Measurements from ENCODE around the gene ETV2. TPM values are rescaled to one million over a fixed set of nuclear protein-coding genes. Genes with fewer than 3 reads are reported as not detected.

The ETV2 gene
- polyA plus RNA-seq, 2 of the 4 experiments (the other 2 are of a cell fraction), result 0.36 to 1.3 TPM

DNA sequence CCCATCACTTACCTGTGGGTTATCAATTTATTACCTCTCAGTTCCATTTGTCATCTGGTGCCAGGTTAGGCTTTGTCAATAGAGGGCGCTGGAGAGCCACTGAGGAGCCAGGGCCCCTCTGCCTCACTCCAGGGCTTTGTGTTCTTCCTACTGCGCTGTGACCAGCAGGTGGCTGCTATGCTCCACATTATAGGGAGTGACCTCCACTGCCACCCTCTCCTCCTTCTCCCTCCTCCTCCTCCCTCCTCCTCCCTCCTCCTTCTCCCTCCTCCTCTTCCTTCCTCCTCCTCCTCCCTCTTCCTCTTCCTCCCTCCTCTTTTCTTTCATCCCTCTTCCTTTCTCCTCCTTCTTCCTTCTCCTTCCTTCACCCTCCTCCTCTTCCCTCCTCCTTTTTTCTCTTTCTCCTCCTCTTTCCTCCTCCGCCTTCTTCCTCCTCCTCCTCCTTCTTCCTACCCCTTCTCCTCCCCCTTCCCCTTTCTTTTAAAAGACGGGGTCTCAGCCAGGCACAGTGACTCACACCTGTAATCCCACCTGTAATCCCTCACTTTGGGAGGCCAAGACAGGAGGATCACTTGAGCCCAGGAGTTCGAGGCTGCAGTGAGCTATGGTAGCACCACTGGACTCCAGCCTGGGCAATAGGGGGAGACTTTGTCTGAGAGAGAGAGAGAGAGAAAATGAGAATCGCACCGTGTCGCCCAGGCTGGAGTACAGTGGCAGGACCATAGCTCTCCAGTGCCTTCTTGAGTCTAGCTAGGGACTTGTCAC lies 52.5 kb downstream of the ETV2 start:
- Histone ChIP-seq H3K4me1 (no peaks in the 10 kb centered on the region), H3K27ac (0 out of 6 replicates have a peak overlapping the region, but pooled peaks of 1 of the 2 experiments have one; percentile 4), H3K4me3 (no peak overlapping the region), H3K4me2 (no peak overlapping the region), H3K9me3 (no peaks in the 10 kb centered on the region)
- ChIA-PET POLR2A (no interaction called here), CTCF (interaction anchor here (0.5 to 13.6 kb wide), 49 partner anchors 9 to 360 kb away, joined by 3 to 161 read pairs (median 4); partner anchors contain the start of genes ATP4A, HAUS5, PRODH2 and THAP8)
- 26% methylated on average over 8 of the region's 8 CpGs for WGBS (ENCODE audit: missing lambda C conversion rate)
- DNase-seq (ENCODE audit: low read depth in 1 of 2, low spot score in 1 of 2), result peak; percentile 95 to 97
- FAIRE-seq, result peak; percentile 98
- ATAC-seq, result peak; percentile 99
- TF ChIP-seq POLR2AphosphoS2 (conservative IDR thresholded peaks at IDR 0.05; ENCODE audit: low read length) (no peak), HEYL (CRISPR knock-in tag; IDR thresholded peaks at IDR 0.05) (no peak), ELK1 (IDR thresholded peaks at IDR 0.05; ENCODE audit: low read depth, low read length) (no peak), TFCP2L1 (CRISPR knock-in tag; IDR thresholded peaks at IDR 0.05) (no peak), PHF8 (IDR thresholded peaks at IDR 0.05; ENCODE audit: borderline replicate concordance, low read depth) (no peak), ESRRA (IDR thresholded peaks at IDR 0.05; ENCODE audit: borderline replicate concordance, low read length) (no peak), NR3C1 (IDR thresholded peaks at IDR 0.05) (no peak), GATA3 (IDR thresholded peaks at IDR 0.05; ENCODE audit: borderline replicate concordance) (no peak), EHMT2 (IDR thresholded peaks at IDR 0.05; ENCODE audit: low read depth) (no peak), MAZ (IDR thresholded peaks at IDR 0.05; ENCODE audit: borderline replicate concordance, low read depth, low read length) (peak; percentile 90), KDM5A (IDR thresholded peaks at IDR 0.05) (no peak), MAX (IDR thresholded peaks at IDR 0.05) (0 out of 2 replicates have a peak, but pooled peaks have one; percentile 37), USF2 (IDR thresholded peaks at IDR 0.05) (no peak), NFE2L2 (conservative IDR thresholded peaks at IDR 0.05; ENCODE audit: low read length) (no peak), ZC3H11A (IDR thresholded peaks at IDR 0.05) (no peak), CBX2 (IDR thresholded peaks at IDR 0.05; ENCODE audit: borderline replicate concordance, low read depth) (no peak), RCOR1 (IDR thresholded peaks at IDR 0.05; ENCODE audit: low read depth, low read length) (0 out of 2 replicates have a peak, but pooled peaks have one; percentile 41), HOXB13 (CRISPR knock-in tag; IDR thresholded peaks at IDR 0.05; ENCODE audit: low read depth) (no peak), HDAC2 (IDR thresholded peaks at IDR 0.05) (0 out of 2 replicates have a peak, but pooled peaks have one; percentile 25), CEBPB (IDR thresholded peaks at IDR 0.05) (no peak), BHLHE40 (IDR thresholded peaks at IDR 0.05; ENCODE audit: low read depth, low read length) (no peak), ZFP36 (IDR thresholded peaks at IDR 0.05; ENCODE audit: borderline replicate concordance, partially characterized antibody) (peak; percentile 64), RARB (CRISPR knock-in tag; IDR thresholded peaks at IDR 0.05) (no peak), CHD2 (IDR thresholded peaks at IDR 0.05; ENCODE audit: low read length, partially characterized antibody) (no peak), JUNB (IDR thresholded peaks at IDR 0.05) (no peak), EHF (CRISPR knock-in tag; IDR thresholded peaks at IDR 0.05) (no peak), RAD21 (conservative IDR thresholded peaks at IDR 0.05 in 1 of 2, IDR thresholded peaks at IDR 0.05 in 1 of 2) (peak; percentile 99 to 100), RNF2 (IDR thresholded peaks at IDR 0.05; ENCODE audit: borderline replicate concordance, low read depth) (no peak), HOXA7 (CRISPR knock-in tag; IDR thresholded peaks at IDR 0.05) (no peak), CBX8 (IDR thresholded peaks at IDR 0.05) (no peak)
- TF ChIP-seq, protein P1, sequence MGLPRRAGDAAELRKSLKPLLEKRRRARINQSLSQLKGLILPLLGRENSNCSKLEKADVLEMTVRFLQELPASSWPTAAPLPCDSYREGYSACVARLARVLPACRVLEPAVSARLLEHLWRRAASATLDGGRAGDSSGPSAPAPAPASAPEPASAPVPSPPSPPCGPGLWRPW (IDR thresholded peaks at IDR 0.05), result no peak
- TF ChIP-seq, protein P2, sequence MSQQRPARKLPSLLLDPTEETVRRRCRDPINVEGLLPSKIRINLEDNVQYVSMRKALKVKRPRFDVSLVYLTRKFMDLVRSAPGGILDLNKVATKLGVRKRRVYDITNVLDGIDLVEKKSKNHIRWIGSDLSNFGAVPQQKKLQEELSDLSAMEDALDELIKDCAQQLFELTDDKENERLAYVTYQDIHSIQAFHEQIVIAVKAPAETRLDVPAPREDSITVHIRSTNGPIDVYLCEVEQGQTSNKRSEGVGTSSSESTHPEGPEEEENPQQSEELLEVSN (IDR thresholded peaks at IDR 0.05; ENCODE audit: borderline replicate concordance, low read depth), result no peak
- TF ChIP-seq, protein P3, sequence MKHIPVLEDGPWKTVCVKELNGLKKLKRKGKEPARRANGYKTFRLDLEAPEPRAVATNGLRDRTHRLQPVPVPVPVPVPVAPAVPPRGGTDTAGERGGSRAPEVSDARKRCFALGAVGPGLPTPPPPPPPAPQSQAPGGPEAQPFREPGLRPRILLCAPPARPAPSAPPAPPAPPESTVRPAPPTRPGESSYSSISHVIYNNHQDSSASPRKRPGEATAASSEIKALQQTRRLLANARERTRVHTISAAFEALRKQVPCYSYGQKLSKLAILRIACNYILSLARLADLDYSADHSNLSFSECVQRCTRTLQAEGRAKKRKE (CRISPR knock-in tag; IDR thresholded peaks at IDR 0.05; ENCODE audit: low read depth), result no peak
- TF ChIP-seq, protein P4, sequence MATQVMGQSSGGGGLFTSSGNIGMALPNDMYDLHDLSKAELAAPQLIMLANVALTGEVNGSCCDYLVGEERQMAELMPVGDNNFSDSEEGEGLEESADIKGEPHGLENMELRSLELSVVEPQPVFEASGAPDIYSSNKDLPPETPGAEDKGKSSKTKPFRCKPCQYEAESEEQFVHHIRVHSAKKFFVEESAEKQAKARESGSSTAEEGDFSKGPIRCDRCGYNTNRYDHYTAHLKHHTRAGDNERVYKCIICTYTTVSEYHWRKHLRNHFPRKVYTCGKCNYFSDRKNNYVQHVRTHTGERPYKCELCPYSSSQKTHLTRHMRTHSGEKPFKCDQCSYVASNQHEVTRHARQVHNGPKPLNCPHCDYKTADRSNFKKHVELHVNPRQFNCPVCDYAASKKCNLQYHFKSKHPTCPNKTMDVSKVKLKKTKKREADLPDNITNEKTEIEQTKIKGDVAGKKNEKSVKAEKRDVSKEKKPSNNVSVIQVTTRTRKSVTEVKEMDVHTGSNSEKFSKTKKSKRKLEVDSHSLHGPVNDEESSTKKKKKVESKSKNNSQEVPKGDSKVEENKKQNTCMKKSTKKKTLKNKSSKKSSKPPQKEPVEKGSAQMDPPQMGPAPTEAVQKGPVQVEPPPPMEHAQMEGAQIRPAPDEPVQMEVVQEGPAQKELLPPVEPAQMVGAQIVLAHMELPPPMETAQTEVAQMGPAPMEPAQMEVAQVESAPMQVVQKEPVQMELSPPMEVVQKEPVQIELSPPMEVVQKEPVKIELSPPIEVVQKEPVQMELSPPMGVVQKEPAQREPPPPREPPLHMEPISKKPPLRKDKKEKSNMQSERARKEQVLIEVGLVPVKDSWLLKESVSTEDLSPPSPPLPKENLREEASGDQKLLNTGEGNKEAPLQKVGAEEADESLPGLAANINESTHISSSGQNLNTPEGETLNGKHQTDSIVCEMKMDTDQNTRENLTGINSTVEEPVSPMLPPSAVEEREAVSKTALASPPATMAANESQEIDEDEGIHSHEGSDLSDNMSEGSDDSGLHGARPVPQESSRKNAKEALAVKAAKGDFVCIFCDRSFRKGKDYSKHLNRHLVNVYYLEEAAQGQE (IDR thresholded peaks at IDR 0.05), result no peak

Measured in A549 (cell line).